K562 (cell line): Measurements from ENCODE around the gene PLXNA2. TPM values are rescaled to one million over a fixed set of nuclear protein-coding genes. Genes with fewer than 3 reads are reported as not detected.

ENCODE experiments used
- ATAC-seq: fragments of 200-7000 bp; cut with Tn5 transposase; 3 replicates; pipeline ENCODE4 v1.9.1; 2020; ENCODE audit warnings: moderate library complexity
- BruUV-seq: library from RNA; stranded (reverse); fragments of 400-500 nt; replicated peaks from 2 replicates; lab custom pipeline; 2021; lab: Mats Ljungman, UMichigan
- CTCF ChIA-PET: fragments of 300-600 bp; formaldehyde crosslinking; extraction: SDS; loops from one replicate; lab custom pipeline; 2021; ENCODE audit warnings: low intra/inter-chr PET ratio; lab: Yijun Ruan, JAX
- POLR2A ChIA-PET: fragments of 300-600, 350-650 bp; sonication (Branson Sonifier 250); formaldehyde crosslinking; extraction: SDS; loops from one replicate; lab custom pipeline; 2021; ENCODE audit warnings: antibody characterized with exemption, inconsistent platforms; lab: Yijun Ruan, JAX
- DNase-seq, 4 experiments: peaks; one replicate each; pipeline versions ENCODE4 v3.0.0 to v3.0.0-alpha.2; 2011 to 2018; ENCODE audit warnings: low spot score in 3 of 4, mixed read lengths in 3 of 4; ENCODE audit errors: extremely low read depth in 1 of 4
- FAIRE-seq: peaks from 2 replicates; lab custom pipeline; 2011; peaks lifted over from hg19 to GRCh38; lab: Jason Lieb, UNC
- H2AFZ ChIP-seq: 2 replicates; pipeline ENCODE4 v1.6.0; 2011; ENCODE audit warnings: low read depth, low read length, control low read depth, inconsistent platforms
- H3K27ac ChIP-seq: fragments of 200-600 bp; 3 replicates; pipeline ENCODE4 v1.8.0; 2011; ENCODE audit warnings: low read depth, mild to moderate bottlenecking, control low read depth, inconsistent platforms, low read length, moderate library complexity, mixed read lengths; ENCODE audit errors: extremely low read depth
- H3K27me3 ChIP-seq, 2 experiments: fragments of 300-600 bp in 1 of 2; 2 replicates in 1 of 2; 3 replicates in 1 of 2; pipeline versions ENCODE4 v1.6.0 to v1.8.0; 2011; ENCODE audit warnings: inconsistent platforms in 2 of 2, low read length in 2 of 2, mild to moderate bottlenecking in 1 of 2, mixed read lengths in 1 of 2, moderate library complexity in 1 of 2; ENCODE audit not compliant: control insufficient read depth in 2 of 2, insufficient read depth in 2 of 2
- H3K36me3 ChIP-seq: fragments of 300-600 bp; 3 replicates; pipeline ENCODE4 v1.8.0; 2011; ENCODE audit warnings: mild to moderate bottlenecking, low read length, inconsistent platforms; ENCODE audit not compliant: control insufficient read depth, insufficient read depth
- H3K4me1 ChIP-seq, 2 experiments: fragments of 200-600 bp in 1 of 2; replicated peaks in 1 of 2; 2 replicates in 1 of 2; 3 replicates in 1 of 2; pipeline versions ENCODE4 v1.5.1 to v1.8.0; 2011; ENCODE audit warnings: inconsistent platforms in 2 of 2, low read length in 2 of 2, mild to moderate bottlenecking in 1 of 2, mixed read lengths in 1 of 2, moderate library complexity in 1 of 2; ENCODE audit not compliant: control insufficient read depth in 2 of 2, insufficient read depth in 2 of 2
- H3K4me2 ChIP-seq: 2 replicates; pipeline ENCODE4 v1.6.1; 2011; ENCODE audit warnings: low read length, control low read depth, inconsistent platforms, mixed read lengths; ENCODE audit not compliant: insufficient read depth
- H3K4me3 ChIP-seq: fragments of 200-600 bp; sonication (generic), shearing (Covaris generic); 2 replicates; pipeline ENCODE4 v1.5.1; 2016; ENCODE audit warnings: control low read depth, inconsistent platforms
- H3K79me2 ChIP-seq: fragments of 200-600 bp; 3 replicates; pipeline ENCODE4 v1.8.0; 2011; ENCODE audit warnings: low read length, inconsistent platforms; ENCODE audit not compliant: control insufficient read depth, insufficient read depth
- H3K9ac ChIP-seq, 2 experiments: 2 replicates each; pipeline versions ENCODE4 v1.6.0 to v1.6.1; 2011; ENCODE audit warnings: low read depth in 2 of 2, low read length in 2 of 2, control low read depth in 1 of 2, inconsistent platforms in 1 of 2, mild to moderate bottlenecking in 1 of 2, mixed read lengths in 1 of 2; ENCODE audit not compliant: insufficient read depth in 1 of 2
- H3K9me1 ChIP-seq: one replicate; pipeline ENCODE4 v1.6.0; 2011; ENCODE audit warnings: inconsistent platforms, mild to moderate bottlenecking, low read length, moderate library complexity; ENCODE audit not compliant: control insufficient read depth, insufficient read depth
- H3K9me3 ChIP-seq: replicated peaks from 2 replicates; pipeline ENCODE4 v1.5.1; 2011; ENCODE audit warnings: low read depth, low read length, inconsistent platforms; ENCODE audit not compliant: control insufficient read depth, insufficient read depth
- H4K20me1 ChIP-seq: replicated peaks from 2 replicates; pipeline ENCODE4 v1.6.1; 2011; ENCODE audit warnings: low read length, inconsistent platforms, mixed read lengths; ENCODE audit not compliant: control insufficient read depth, insufficient read depth
- CHD2 ChIP-seq: IDR thresholded peaks from 2 replicates; pipeline ENCODE4 v1.6.1; 2011; ENCODE audit warnings: low read depth, low read length
- DPF2 ChIP-seq: fragments of 450-650 bp; IDR thresholded peaks from 2 replicates; pipeline ENCODE4 v1.6.1; 2016
- WGBS: fragments of 100-300 bp; shearing (Covaris generic); methylation state at CpG from one replicate; pipeline ENCODE4 v1.1.6; 2016; ENCODE audit warnings: low coverage, mixed read lengths; ENCODE audit not compliant: insufficient coverage; ENCODE audit errors: missing lambda C conversion rate; 5-methylcytosine and 5-hydroxymethylcytosine counted together
- in situ Hi-C: fragments of 300-500 bp; cut with MboI; formaldehyde crosslinking; loops from 4 replicates; pipeline ENCODE4 v1.15.0; 2018; ENCODE audit warnings: inconsistent platforms, mixed read lengths
- intact Hi-C: fragments of 100-400 bp; cut with micrococcal nuclease; formaldehyde crosslinking; loops from 2 replicates; pipeline ENCODE4 v1.14.2; 2022
- polyA plus RNA-seq, 8 experiments: library from polyadenylated mRNA; depleted of rRNA in 4 of 8; stranded (reverse) in 5 of 8; unstranded in 3 of 8; fragments of >200 nt; fragmentation: Nextera tagmentation in 2 of 8; fragmentation: Illumina TruSeq in 1 of 8; extraction: Ambion mirVana in 2 of 8; extraction: Trizol in 1 of 8; gene quantifications; 2 replicates each; pipeline versions ENCODE4 v1.2.1 to v1.2.3, GENCODE V29; 2011 to 2014; ENCODE audit warnings: inconsistent platforms in 1 of 8, missing spikeins in 1 of 8
- total RNA-seq, 7 experiments: library from RNA; depleted of rRNA in 6 of 7; stranded (reverse); fragments of >200 nt in 6 of 7; fragmentation: Illumina TruSeq in 2 of 7; extraction: Trizol in 2 of 7; gene quantifications; 2 replicates each; pipeline versions ENCODE4 v1.2.1 to v1.2.3, GENCODE V29; 2011 to 2021; ENCODE audit warnings: low replicate concordance in 1 of 7
- TF ChIP-seq, protein P1 (sequence below): sonication (generic); formaldehyde crosslinking; IDR thresholded peaks from 2 replicates; pipeline ENCODE4 v1.5.0; 2020; ENCODE audit warnings: missing genetic modification reagents
- TF ChIP-seq, protein P2 (sequence below): fragments of 450-650 bp; IDR thresholded peaks from 2 replicates; pipeline ENCODE4 v1.6.1; 2017; ENCODE audit warnings: antibody characterized with exemption, mild to moderate bottlenecking
- TF ChIP-seq, protein P3 (sequence below): sonication (generic); formaldehyde crosslinking; IDR thresholded peaks from 2 replicates; pipeline ENCODE4 v1.4.0; 2020; ENCODE audit warnings: mild to moderate bottlenecking, missing genetic modification reagents

PLXNA2 gene
- total and polyA plus RNA-seq, 9 of the 15 experiments (the other 6 are each of a cell fraction or from before 2014, with no cell fraction given), result 0.01 to 1.3 (median 0.32) TPM

DNA sequence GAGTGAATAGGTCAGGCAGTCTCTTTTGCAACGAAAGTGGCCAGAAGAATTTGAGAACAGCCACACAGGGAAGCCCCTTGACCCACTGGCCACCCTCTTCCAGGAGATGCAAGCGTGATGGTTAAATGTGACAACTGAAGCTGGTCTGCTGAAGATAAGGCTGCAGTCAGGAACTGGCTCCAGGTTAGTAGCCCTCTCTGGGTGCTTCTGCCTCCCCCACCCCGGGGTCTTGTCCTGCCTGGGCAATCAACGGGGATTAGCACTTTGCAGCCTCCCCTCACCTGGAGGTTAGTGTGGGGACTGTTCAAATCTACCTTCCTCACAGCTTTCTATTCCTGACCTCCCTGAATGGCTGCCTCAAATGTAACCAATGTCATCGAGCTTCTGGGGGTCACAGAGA, 125.9 kb downstream of the PLXNA2 start:
- no peak for TF ChIP-seq CHD2
- no peak for TF ChIP-seq DPF2
- TF ChIP-seq, protein P1, sequence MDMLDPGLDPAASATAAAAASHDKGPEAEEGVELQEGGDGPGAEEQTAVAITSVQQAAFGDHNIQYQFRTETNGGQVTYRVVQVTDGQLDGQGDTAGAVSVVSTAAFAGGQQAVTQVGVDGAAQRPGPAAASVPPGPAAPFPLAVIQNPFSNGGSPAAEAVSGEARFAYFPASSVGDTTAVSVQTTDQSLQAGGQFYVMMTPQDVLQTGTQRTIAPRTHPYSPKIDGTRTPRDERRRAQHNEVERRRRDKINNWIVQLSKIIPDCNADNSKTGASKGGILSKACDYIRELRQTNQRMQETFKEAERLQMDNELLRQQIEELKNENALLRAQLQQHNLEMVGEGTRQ (CRISPR knock-in tag), result no peak
- TF ChIP-seq, protein P2, sequence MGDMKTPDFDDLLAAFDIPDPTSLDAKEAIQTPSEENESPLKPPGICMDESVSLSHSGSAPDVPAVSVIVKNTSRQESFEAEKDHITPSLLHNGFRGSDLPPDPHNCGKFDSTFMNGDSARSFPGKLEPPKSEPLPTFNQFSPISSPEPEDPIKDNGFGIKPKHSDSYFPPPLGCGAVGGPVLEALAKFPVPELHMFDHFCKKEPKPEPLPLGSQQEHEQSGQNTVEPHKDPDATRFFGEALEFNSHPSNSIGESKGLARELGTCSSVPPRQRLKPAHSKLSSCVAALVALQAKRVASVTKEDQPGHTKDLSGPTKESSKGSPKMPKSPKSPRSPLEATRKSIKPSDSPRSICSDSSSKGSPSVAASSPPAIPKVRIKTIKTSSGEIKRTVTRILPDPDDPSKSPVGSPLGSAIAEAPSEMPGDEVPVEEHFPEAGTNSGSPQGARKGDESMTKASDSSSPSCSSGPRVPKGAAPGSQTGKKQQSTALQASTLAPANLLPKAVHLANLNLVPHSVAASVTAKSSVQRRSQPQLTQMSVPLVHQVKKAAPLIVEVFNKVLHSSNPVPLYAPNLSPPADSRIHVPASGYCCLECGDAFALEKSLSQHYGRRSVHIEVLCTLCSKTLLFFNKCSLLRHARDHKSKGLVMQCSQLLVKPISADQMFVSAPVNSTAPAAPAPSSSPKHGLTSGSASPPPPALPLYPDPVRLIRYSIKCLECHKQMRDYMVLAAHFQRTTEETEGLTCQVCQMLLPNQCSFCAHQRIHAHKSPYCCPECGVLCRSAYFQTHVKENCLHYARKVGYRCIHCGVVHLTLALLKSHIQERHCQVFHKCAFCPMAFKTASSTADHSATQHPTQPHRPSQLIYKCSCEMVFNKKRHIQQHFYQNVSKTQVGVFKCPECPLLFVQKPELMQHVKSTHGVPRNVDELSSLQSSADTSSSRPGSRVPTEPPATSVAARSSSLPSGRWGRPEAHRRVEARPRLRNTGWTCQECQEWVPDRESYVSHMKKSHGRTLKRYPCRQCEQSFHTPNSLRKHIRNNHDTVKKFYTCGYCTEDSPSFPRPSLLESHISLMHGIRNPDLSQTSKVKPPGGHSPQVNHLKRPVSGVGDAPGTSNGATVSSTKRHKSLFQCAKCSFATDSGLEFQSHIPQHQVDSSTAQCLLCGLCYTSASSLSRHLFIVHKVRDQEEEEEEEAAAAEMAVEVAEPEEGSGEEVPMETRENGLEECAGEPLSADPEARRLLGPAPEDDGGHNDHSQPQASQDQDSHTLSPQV, result no peak
- TF ChIP-seq, protein P3, sequence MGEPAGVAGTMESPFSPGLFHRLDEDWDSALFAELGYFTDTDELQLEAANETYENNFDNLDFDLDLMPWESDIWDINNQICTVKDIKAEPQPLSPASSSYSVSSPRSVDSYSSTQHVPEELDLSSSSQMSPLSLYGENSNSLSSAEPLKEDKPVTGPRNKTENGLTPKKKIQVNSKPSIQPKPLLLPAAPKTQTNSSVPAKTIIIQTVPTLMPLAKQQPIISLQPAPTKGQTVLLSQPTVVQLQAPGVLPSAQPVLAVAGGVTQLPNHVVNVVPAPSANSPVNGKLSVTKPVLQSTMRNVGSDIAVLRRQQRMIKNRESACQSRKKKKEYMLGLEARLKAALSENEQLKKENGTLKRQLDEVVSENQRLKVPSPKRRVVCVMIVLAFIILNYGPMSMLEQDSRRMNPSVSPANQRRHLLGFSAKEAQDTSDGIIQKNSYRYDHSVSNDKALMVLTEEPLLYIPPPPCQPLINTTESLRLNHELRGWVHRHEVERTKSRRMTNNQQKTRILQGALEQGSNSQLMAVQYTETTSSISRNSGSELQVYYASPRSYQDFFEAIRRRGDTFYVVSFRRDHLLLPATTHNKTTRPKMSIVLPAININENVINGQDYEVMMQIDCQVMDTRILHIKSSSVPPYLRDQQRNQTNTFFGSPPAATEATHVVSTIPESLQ (CRISPR knock-in tag), result no peak
- Histone ChIP-seq H3K9ac (no peak overlapping the region), H3K27me3 (peaks cover 20 to 44% of the 10 kb centered on the region in 2 experiments), H3K4me3 (no peak overlapping the region), H2AFZ (no peak overlapping the region), H3K27ac (no peak overlapping the region), H3K79me2 (no peaks in the 10 kb centered on the region), H3K4me1 (no peaks in the 10 kb centered on the region), H3K9me3 (no peaks in the 10 kb centered on the region), H3K36me3 (no peaks in the 10 kb centered on the region), H4K20me1 (no peaks in the 10 kb centered on the region), H3K9me1 (no peaks in the 10 kb centered on the region), H3K4me2 (no peak overlapping the region)
- ChIA-PET CTCF (no interaction called here), POLR2A (interaction anchor here (0.6 kb wide), 1 partner anchor 26 kb away, joined by 3 read pairs; no protein-coding TSS in a partner anchor)
- in situ Hi-C loops (no loop called here), intact Hi-C loops (loop anchor here (5.0 kb wide), 1 partner anchor 129 kb away; no protein-coding TSS in a partner anchor)
- ATAC-seq (no peak), DNase-seq (no peak), FAIRE-seq (no peak)
- WGBS, result 0% methylated on average over 5 of the region's 5 CpGs
- BruUV-seq, result no TSS peak
